HG03039 (cell line): ENCODE measurements around the gene MBIP.

ENCODE experiments used
- ATAC-seq: cut with Tn5 transposase; IDR thresholded peaks from one replicate; pipeline ENCODE4 v1.9.1; 2021; ENCODE audit warnings: mild to moderate bottlenecking, moderate library complexity; ENCODE audit not compliant: unreplicated experiment

MBIP gene

DNA sequence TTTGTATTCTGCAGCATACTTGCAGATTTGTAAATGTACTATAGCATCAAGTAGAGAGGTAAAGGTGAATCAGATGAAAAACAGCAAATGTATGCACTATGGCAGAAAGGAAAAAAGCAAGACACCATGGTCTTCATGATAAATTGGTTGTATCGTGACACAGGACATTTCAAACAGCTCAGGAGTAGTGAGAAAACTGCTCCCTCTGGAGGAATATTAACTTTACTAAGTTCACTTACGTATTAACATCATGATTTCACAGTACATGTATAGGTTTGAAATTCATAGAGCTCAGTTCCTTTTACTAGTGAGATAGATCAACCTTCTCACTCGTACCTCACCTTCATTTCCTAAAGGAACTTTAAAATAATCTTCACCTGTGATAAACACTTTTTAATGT is 6.5 kb downstream of the MBIP start:
- no peak for ATAC-seq

DNA sequence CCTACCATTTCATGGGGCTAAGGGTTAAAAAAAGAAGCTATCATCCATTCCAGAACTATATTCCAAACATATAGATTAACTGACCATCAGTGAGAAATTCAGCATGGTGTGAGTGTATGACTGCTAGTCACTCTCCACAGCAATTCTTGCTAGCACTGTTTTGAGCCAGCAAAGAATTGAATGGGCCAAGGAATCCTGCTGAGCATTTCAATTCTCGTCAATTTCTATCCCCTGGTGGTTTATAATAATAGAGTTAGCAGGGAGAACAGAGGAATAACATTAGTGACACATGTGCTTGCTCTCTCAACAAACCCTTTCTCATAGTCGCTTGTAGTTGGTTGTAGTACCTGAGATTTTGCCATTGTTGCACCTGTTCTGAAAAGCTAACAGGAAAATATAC is 7.2 kb downstream of the MBIP start:
- ATAC-seq: no peak

DNA sequence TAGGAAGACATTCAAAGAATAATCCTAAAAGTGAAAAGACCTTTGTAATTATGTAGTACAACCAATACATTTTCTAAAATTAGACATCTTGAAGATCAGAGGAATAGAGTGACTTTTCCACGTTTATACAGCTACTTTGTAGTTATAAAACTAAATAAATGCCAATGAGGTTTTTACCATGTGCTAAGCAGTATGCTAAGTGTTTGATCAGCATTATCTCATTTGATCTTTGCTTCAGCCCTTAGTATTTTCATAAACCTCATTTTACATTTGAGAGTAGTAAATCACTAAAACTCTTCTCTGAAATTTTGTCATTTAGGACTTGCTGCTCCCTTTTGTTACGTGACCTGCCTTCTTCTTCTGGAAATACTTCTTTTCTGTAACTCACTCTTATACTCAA is 13.6 kb downstream of the MBIP start:
- no peak for ATAC-seq

DNA sequence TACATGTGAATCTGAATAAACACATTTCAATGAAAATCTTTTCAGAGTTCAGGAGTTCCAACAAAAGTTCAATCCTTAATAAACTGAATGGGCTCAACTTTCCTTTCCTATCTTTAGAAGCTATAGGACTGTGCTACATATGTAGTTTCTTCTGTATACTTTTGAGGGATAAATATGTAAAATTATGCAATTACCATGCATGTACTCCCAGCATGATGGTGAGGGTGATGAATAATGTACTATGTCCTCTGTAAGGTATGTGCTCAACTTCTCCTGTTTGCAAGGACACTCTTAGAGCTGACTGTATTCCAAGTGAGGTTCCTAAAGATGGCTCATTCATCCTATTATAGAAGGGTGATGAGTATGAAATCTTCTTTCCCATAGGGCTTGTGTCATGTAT is 15.5 kb downstream of the MBIP start:
- no peak for ATAC-seq

DNA sequence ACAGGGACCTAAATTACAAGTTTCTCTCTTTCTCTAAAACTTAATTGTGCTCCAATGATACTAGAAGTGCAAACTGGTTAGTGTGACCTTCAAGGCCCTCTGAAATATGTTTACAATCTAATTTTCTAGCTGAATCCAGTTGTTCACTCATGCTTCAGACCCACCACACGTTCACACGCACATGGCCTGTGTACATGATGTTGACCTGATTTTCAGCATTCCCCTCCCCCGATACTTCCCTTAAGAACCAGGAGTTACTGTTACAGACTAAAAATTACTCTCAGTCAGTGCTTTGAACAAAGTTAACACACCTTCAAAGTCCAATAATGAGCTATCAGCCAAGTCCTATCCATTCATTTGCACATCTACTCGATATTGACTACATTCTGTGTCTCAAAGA is 16.5 kb downstream of the MBIP start:
- no peak for ATAC-seq

DNA sequence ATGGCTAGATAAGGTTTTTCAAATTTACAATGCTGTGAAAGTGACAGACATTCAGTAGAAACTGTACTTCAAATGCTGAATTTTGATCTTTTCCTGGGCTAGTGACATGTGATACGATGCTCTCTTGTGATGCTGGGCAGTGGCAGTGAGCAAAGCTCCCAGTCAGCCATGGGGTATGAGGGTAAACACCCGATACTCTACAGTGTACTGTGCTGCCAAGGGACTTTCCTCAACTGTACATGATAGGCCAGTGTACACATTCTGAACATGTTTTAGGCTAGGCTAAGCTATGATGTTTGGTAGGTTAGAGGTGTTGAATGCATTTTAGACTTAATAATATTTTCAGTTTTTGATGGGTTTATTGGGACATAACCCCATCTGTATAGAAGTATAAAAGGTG is 17.6 kb downstream of the MBIP start:
- ATAC-seq: no peak

DNA sequence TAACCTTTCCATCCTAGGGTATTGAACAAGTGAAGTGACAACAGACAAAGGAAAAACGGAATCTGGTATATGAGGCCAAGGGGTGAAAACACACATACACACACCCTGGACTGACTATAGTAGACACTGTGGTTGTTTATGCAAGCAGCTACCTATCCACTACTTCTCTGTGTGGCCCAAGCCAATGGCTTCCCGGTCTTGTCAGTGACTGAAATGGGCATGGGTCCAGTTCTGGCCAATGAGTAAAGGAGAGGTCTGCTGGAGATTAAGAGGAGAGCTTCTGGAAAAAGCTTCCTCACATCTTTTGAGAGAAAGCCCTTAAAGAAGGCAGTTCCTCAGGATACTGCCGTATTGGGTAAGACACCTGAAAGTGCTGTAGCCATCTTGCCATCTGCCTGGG is 19.3 kb downstream of the MBIP start:
- no peak for ATAC-seq

DNA sequence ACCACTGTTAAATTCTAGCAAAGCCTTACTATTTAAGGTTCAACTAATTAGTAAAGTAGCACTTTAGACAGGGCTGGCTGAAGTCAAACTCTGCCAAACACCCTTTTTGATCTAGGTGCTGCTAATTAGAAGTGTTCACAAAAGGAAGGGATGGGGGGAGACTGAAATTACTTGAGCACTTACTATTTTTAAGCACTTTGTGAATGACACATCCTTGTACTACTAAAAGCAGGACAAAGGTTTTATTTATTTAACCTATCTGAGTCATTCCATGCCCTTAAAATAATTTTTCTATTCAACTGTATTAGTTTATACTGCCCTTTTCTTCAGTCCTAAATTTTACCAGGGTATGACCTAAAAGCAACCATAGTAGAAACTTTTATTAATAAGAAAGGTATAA is 20.1 kb downstream of the MBIP start:
- ATAC-seq: no peak

DNA sequence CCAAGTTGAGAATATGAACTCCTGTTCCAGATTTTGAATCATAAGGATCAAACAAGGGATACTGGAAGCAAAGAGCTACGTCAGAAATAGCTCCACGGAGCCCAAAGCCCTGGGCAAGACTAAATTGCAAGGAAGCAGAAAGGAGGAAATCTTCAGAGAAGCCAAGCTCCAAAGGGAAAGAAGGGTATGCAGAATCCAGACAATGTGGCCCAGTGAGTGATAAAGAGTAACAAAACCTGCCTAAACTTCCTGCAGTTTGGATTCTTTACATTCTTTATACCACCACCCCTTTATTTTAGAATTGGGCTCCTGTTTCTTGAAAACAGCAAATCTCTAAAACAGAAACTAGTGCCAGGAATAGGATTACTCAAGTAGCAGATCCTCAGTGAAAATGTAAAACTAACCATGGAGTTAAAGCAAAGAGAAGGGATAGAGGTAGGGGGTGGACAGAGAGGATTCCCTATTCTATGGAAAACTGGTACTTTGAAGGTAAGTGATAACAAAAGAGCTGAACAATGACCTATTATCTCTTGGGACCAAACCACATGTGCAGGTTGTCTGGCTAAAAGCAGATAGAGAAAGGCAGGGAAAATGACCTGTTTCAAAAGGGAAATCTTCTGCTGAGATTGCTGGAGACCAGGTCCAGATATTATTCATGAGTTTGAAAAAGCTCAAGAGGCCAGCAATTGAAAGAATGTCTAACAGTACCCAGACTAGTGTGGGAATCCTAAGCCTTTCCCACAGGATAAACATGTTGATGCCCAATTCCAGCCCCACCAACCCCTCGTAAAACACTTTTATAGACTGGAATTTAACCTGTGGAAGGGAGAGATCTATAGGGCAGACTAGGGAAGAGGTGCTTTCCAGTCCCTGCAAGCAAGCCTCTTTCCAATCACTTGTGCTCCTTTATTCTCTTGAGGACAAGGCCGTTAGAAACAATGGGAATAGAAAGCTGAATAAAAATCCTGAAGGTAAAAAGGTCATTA is 24.5 kb downstream of the MBIP start:
- no peak for ATAC-seq

DNA sequence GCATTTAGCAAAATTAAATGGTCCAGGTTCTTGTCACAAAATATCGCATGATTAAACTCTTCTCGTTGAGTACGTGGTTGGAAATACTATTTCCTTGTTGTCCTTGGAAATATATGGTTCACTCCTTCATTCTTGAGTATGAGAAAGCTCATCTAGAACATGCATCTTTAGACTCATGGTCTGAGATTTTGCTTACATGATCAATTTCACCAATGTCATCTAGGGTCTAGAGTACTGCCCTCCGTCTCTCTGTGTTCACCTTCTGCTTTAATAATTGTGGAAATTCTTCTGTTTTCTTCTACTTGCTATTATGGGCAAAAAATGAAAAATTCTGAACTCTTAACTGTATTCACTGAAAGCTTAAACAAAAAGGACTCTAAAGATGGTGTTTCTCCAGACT is 25.9 kb downstream of the MBIP start:
- no peak for ATAC-seq

DNA sequence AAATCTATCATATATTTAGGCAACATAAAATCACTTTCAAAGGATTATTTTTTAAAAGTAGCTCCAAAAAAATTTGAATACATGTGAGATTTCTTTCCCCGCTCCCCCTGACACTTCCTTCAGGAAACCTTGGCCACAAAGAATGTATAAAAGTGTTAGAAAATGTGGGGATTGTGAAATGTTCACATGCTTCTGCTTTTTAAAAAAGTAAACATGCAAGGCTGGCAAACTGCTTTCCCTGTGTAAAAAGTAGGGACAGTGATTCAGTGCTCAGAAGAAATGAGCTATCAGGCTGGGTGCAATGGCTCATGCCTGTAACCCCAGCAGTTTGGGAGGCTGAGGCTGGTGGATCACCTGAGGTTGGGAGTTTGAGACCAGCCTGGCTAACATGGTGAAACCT is 26.6 kb downstream of the MBIP start:
- no peak for ATAC-seq

DNA sequence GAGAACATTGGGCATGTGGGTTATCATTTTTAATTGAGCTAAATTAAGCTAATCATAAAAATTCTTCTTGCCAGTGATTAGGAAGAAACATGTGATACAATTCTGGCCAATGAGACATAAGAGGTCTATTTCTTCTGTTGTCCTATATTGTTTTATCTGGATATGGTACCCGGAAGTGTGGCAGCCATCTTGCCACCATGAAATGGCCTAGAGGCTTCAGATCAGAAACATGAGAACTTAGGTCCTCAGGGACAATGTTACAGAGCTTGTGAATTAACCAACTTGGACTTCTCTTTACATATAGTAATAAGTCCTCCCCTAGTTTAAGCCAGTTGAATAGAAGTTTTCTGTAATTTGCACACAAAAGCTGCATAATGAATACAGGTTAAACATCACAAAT is 30.5 kb downstream of the MBIP start:
- ATAC-seq: no peak

DNA sequence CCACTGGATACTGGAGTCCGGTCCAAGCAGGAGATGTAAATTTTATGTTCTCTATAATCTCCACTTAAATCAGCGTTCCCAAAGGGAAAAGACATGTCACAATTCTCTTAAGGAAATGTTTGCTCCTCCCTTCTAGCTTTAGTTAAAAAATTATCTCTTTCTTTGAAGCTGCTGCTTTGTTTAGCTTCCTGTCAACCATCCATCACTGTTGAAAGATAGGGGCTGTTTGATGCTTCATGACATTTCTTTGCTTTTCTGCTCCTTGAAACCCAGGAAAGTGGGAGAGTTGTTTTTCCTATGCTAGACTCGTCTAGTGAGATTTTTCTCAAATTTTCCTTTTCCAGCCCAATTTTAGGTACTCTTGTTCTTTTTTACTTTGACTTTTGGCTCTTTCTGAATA is 31.9 kb downstream of the MBIP start:
- no peak for ATAC-seq

DNA sequence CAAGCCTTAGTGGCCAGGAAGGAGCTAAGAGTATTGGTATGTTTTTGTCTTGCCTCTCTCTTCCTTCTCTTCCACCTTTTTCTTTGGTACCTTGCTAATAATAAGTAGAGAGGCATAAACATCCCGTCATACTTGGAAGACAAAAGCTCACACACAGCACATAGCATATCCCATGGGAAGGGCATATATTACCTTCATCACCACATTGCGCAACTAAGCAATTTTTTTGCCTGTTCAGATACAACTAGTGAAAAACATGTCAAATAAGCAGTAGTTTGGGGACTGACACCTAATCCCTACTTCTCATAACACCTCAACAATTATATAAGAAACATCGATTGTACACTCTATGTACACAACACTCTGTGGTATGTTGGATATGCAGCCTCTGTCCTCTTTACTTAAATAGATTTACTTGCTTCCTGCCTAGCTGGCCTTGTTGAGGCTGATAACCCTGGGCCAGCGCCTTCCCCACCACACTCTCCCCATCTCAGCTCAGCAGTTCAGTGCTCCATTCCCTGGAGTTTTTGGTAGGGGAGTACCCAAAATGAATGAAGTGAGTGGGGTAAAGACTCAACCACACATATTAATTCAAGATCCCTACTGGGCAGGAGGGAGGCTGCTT is 35.4 kb downstream of the MBIP start:
- ATAC-seq: no peak

DNA sequence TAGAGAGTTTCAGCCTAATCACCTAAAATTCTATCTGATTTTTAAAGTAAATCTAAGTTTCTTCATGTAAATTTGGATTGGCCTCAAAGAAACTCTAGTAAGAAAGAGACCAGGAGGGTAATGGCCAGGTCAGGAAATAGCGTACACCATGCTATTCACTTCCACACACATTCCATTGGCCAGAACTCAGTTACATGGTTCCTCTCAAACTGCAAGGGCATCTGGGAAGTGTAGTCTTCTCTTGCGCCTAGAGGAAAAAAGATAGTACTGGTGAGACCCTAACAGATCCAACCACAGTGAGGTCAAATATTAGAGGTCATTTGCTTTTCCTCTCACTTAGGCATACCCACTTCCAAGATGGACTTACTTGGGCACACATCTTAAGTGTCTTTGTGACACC is 39.1 kb downstream of the MBIP start:
- no peak for ATAC-seq

DNA sequence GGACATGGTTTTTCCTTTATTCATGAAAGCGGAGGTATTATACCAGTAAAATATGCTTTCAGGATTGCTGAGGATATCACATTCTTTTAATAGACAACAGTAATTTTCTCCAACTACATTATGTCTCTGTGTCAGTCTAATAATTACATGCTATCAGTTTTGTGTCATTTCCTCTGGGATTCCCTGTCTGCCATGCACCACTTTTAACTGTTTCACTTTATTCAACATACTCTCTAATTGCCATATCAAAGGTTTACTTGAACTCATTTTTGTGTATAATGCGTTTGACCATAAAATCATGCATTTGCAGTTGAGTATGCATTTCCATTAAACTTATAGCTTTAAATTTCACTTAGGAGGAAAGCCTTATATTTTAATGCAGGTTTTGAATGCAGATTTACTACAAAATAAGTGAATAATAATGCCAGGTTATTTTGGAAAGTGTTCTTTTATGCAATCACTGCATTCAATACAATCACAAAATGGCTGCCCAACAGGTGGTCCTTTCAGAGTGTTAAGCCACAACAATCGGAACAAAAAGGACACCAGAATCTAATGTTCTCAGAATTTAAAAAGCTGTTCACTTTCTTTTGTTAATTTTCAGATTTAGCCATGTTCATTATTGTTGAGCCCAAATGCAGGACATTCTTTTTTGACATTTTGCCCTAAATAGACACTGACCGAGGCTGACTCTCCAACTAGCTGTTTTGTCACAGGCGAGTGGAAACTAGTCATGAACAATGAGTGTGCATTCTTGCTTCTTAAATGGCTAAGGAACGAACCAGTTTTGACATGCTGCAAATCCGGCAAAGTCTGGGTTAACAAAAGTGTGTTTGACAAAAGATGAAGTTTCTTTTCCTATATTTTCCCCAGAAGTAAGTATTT is 40.9 kb downstream of the MBIP start:
- ATAC-seq: no peak

DNA sequence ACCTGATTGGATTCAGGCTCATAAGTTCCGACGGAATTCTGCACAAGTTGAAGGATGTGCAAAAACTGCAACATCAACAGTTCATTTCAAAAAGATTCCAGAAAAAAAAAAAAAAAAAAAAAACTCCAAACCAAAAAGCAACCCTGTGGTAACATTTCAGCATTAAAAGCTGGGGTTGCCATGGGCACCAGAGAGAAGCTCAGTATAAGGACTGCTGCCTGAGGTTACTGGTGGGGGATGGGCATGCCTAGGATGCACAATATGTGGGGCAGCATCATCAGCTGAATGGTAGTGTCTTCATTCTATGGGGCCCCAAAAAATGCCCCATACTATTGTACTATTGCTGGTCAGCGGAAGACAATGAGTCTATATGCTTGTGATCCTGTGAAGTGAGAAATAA is 44.7 kb downstream of the MBIP start:
- ATAC-seq: no peak

DNA sequence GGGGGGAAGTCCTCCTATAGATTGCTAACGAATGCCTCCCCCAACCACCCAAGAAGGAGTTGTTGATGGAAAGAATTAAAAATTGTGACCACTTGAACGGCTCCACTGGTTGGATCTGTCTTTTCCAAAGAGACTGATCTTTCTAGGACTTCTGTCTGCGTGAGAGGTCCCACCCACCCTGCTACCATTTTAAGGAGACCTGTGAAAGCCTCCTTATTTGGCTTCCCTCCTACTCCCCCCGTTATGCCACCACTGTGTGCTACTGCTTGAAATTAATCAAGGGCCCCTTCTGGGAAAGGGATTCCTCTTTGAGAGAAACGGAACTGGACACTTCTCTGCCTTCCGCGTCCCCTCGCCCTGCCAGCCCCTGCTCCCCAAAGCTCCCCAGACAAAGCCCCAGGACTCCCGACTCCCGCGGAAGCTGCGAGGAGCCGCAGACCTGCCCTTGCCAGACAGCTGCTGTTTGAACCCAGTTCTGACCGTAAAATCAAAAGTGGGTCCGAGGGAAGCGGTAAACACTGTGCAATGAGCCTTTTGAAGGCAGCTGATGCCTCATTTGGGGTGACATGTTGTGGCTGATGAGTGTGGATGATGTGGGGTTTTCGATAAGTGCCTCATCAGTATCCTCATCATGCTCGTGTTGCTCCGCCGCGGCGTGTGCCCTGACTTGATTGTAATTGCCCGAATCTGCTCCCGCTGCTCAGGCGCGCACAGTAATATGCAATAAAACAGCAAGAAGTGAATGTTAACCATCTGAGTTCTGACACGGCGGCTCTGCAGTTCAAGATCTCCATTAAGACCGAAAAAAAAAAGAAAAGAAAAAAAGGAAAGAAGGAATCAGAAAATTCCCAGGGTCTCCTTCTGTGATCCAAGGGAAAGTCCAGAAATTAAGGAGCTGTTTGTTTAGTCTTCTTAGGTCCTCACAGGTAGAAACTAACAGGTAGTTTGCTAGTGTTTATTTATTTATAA is 48.2 kb downstream of the MBIP start:
- no peak for ATAC-seq

DNA sequence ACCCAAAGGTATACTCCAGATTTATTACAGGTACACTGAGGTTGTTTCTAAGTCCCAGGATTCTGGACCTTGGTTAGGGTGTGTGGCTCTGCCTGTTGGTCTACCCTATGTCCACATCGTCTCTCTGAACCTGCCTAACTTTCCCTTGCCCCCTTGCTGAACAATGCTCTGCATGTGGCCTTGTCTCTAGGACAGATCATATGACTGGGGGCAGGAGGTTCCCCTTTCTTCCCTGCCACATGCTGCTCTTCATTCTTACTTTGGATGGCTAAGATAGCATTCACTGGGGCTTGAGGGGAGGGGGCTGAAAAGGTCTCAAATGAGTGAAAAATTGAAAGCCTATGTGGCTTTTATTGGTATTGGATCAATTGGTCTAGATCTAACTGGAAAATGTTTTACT is 49.2 kb downstream of the MBIP start:
- no peak for ATAC-seq

DNA sequence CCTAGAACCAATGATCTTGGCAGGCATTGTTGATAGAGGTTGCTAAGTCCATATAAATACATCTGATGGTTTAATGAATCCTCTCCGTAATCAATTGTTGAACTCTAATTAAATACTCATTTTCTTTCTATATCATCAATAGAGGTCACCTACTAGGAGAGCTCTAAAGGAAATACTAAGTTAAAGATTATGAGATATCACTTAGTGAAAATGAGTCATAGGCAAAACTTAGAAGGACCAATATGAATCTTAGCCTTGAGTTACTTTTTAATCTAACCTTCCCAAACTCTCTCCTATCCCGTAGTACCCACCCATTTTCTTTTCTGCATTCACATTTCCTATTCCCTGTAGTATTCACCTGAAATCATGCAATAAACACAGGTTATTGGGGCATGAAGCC is 50.2 kb downstream of the MBIP start:
- ATAC-seq: no peak
